Astrocyte (in vitro differentiated cells and primary cell): ENCODE data around the gene FOXL3. TPM values are rescaled to one million over a fixed set of nuclear protein-coding genes. Genes with fewer than 3 reads are reported as not detected.

Experiments
- DNase-seq: peaks from one replicate; pipeline ENCODE4 v3.0.0-alpha.2; 2010; ENCODE audit warnings: low read depth
- FAIRE-seq: peaks from 2 replicates; lab custom pipeline; 2011; peaks lifted over from hg19 to GRCh38; lab: Jason Lieb, UNC
- H2AFZ ChIP-seq: 2 replicates; pipeline ENCODE4 v1.6.0; 2012; ENCODE audit warnings: low read depth, low read length, inconsistent platforms
- H3K27ac ChIP-seq: 2 replicates; pipeline ENCODE4 v1.5.1; 2011; ENCODE audit warnings: low read depth, low read length, inconsistent platforms
- H3K27me3 ChIP-seq: 2 replicates; pipeline ENCODE4 v1.6.0; 2011; ENCODE audit warnings: low read length, inconsistent platforms; ENCODE audit not compliant: insufficient read depth
- H3K36me3 ChIP-seq: 2 replicates; pipeline ENCODE4 v1.5.1; 2011; ENCODE audit warnings: low read length, inconsistent platforms; ENCODE audit not compliant: insufficient read depth
- H3K4me1 ChIP-seq: 2 replicates; pipeline ENCODE4 v1.5.1; 2011; ENCODE audit warnings: low read length, inconsistent platforms; ENCODE audit not compliant: insufficient read depth
- H3K4me2 ChIP-seq: 2 replicates; pipeline ENCODE4 v1.6.0; 2012; ENCODE audit warnings: low read length, inconsistent platforms
- H3K4me3 ChIP-seq: 2 replicates; pipeline ENCODE4 v1.5.1; 2011; ENCODE audit warnings: low read depth, mild to moderate bottlenecking, low read length, inconsistent platforms; ENCODE audit not compliant: insufficient read depth
- H3K79me2 ChIP-seq: 2 replicates; pipeline ENCODE4 v1.6.0; 2012; ENCODE audit warnings: mild to moderate bottlenecking, low read length, inconsistent platforms; ENCODE audit not compliant: insufficient read depth
- H3K9ac ChIP-seq: 2 replicates; pipeline ENCODE4 v1.6.0; 2012; ENCODE audit warnings: mild to moderate bottlenecking, low read length, inconsistent platforms
- H3K9me3 ChIP-seq: 2 replicates; pipeline ENCODE4 v1.5.1; 2012; ENCODE audit warnings: low read depth, mild to moderate bottlenecking, low read length, inconsistent platforms; ENCODE audit not compliant: insufficient read depth
- H4K20me1 ChIP-seq: 2 replicates; pipeline ENCODE4 v1.6.0; 2012; ENCODE audit warnings: low read length, inconsistent platforms; ENCODE audit not compliant: insufficient read depth
- H3K27ac Mint-ChIP-seq: one replicate; pipeline ENCODE4 v1.8.0; 2021; ENCODE audit warnings: mild to moderate bottlenecking, mixed read lengths; ENCODE audit not compliant: unreplicated experiment
- H3K27me3 Mint-ChIP-seq: one replicate; pipeline ENCODE4 v1.8.0; 2021; ENCODE audit warnings: low read depth, mixed read lengths; ENCODE audit not compliant: unreplicated experiment
- H3K36me3 Mint-ChIP-seq: one replicate; pipeline ENCODE4 v1.8.0; 2021; ENCODE audit warnings: low read depth, mixed read lengths; ENCODE audit not compliant: unreplicated experiment
- H3K4me1 Mint-ChIP-seq: one replicate; pipeline ENCODE4 v1.8.0; 2021; ENCODE audit warnings: low read depth, mixed read lengths; ENCODE audit not compliant: unreplicated experiment
- H3K4me3 Mint-ChIP-seq: one replicate; pipeline ENCODE4 v1.8.0; 2021; ENCODE audit warnings: mild to moderate bottlenecking, moderate library complexity, mixed read lengths; ENCODE audit not compliant: unreplicated experiment
- H3K9me3 Mint-ChIP-seq: one replicate; pipeline ENCODE4 v1.8.0; 2021; ENCODE audit warnings: mild to moderate bottlenecking, mixed read lengths; ENCODE audit not compliant: unreplicated experiment
- EZH2 ChIP-seq: IDR thresholded peaks from 2 replicates; pipeline ENCODE4 v1.6.1; 2012; ENCODE audit warnings: mild to moderate bottlenecking, low read length, inconsistent platforms; ENCODE audit not compliant: insufficient read depth
- total RNA-seq: library from RNA; stranded (reverse); gene quantifications from 2 replicates; pipeline ENCODE4 v1.2.1, GENCODE V29; 2021
- TF ChIP-seq, protein P1 (sequence below): IDR thresholded peaks from 2 replicates; pipeline ENCODE4 v1.5.1; 2011; ENCODE audit warnings: low read depth, mild to moderate bottlenecking, inconsistent platforms, low read length, moderate library complexity; ENCODE audit not compliant: insufficient read depth

Gene FOXL3
- total RNA-seq, 1 donor from 2014 or later, result not detected

DNA sequence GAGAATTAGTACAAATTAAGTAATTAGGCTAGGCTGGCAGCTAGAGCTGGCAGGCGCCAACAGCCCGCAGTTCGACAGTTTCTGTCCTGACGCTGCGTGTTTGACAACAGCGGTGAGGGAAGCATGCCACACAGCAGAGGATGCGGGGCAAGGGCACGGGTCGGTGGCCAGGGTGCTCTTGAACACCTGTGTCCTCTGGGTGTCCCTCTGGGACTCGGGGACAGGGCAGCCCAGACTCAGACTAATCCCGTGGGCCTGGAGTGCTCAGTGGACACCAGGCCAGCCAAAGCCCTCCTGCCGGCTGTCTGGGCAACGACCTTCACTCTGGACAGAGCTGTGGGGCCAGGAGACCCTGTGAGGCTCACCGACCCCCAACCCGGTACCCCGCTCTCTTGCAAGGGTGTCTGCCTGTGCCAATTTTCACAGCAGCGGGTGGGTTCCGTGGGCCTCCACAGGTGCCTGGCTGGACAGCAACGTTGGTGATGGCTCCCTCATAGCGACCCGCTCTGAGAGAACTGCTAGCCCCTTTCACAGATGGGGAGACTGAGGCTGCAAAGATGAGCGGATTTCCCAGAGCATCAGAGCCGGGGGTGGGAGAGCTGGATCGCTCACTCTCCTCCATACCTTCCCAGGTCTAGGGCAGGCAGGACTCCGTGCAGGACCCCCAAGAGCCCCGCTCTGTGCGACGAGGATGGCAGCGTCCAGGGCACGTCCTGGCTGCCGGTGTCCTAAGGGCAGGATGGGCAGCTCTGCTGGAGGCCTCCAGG is 48.5 kb downstream of the FOXL3 start:
- H3K4me1 Mint-ChIP-seq, result no peaks in the 10 kb centered on the region
- DNase-seq (no peak), FAIRE-seq (no peak)
- peaks cover 35% of the 10 kb centered on the region for H3K27me3 Mint-ChIP-seq
- Histone ChIP-seq H3K36me3 (no peaks in the 10 kb centered on the region), H3K9ac (no peak overlapping the region), H2AFZ (no peak overlapping the region), H3K4me3 (no peak overlapping the region), H3K4me1 (no peaks in the 10 kb centered on the region), H4K20me1 (no peaks in the 10 kb centered on the region), H3K27me3 (peaks cover 6% of the 10 kb centered on the region), H3K79me2 (no peaks in the 10 kb centered on the region), H3K9me3 (peaks cover 7% of the 10 kb centered on the region), H3K4me2 (no peak overlapping the region), H3K27ac (no peak overlapping the region)
- H3K27ac Mint-ChIP-seq, result no peak overlapping the region
- no peaks in the 10 kb centered on the region for H3K36me3 Mint-ChIP-seq
- H3K4me3 Mint-ChIP-seq, result no peak overlapping the region
- no peaks in the 10 kb centered on the region for H3K9me3 Mint-ChIP-seq
- TF ChIP-seq, protein P1, sequence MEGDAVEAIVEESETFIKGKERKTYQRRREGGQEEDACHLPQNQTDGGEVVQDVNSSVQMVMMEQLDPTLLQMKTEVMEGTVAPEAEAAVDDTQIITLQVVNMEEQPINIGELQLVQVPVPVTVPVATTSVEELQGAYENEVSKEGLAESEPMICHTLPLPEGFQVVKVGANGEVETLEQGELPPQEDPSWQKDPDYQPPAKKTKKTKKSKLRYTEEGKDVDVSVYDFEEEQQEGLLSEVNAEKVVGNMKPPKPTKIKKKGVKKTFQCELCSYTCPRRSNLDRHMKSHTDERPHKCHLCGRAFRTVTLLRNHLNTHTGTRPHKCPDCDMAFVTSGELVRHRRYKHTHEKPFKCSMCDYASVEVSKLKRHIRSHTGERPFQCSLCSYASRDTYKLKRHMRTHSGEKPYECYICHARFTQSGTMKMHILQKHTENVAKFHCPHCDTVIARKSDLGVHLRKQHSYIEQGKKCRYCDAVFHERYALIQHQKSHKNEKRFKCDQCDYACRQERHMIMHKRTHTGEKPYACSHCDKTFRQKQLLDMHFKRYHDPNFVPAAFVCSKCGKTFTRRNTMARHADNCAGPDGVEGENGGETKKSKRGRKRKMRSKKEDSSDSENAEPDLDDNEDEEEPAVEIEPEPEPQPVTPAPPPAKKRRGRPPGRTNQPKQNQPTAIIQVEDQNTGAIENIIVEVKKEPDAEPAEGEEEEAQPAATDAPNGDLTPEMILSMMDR, result no peak
- TF ChIP-seq EZH2, result no peak

DNA sequence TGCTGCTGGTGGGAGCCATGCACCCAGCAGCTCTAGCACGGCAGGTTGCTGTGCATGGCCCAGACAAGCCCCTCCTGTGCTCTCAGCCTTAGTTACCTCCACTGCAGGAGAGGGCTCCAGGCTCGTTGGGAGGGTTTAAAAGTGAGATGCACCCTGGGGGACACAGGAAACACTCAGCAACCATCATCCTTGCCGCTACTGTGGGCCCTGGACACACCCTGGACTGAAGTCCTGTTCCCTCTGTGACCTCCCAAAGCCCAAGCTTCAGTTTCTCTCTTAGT is 49.0 kb downstream of the FOXL3 start:
- TF ChIP-seq, protein P1, result no peak
- TF ChIP-seq EZH2, result no peak
- Histone ChIP-seq H4K20me1 (no peaks in the 10 kb centered on the region), H3K79me2 (no peaks in the 10 kb centered on the region), H3K9me3 (peaks cover 5% of the 10 kb centered on the region), H3K36me3 (no peaks in the 10 kb centered on the region), H3K27ac (no peak overlapping the region), H3K4me1 (no peaks in the 10 kb centered on the region), H3K9ac (no peak overlapping the region), H2AFZ (no peak overlapping the region), H3K4me2 (no peak overlapping the region), H3K27me3 (peaks cover 6% of the 10 kb centered on the region), H3K4me3 (no peak overlapping the region)
- DNase-seq, result no peak
- no peaks in the 10 kb centered on the region for H3K4me1 Mint-ChIP-seq
- no peak overlapping the region for H3K27ac Mint-ChIP-seq
- no peak overlapping the region for H3K4me3 Mint-ChIP-seq
- no peaks in the 10 kb centered on the region for H3K9me3 Mint-ChIP-seq
- no peaks in the 10 kb centered on the region for H3K36me3 Mint-ChIP-seq
- H3K27me3 Mint-ChIP-seq, result peaks cover 35% of the 10 kb centered on the region
- no peak for FAIRE-seq

DNA sequence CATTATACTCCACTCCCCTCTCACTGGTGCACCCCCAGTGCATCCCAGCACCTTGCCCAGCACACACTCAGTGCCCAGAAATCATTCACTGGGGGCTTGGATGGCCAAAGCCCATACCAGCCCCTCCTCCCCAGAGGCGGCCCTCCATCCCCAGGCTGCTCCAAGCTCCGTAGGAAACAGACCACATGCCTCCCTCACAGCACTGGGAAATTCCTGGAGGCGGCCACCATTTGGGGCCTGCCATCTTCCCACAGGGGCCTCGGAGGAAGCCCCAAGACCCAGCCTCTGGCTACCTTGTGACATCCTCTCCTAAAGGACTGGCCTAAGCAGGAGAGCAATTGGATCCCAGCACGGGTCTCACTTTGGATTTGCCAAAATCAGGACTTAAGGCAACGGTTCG is 49.7 kb downstream of the FOXL3 start:
- no peak for DNase-seq
- Histone ChIP-seq H3K27ac (no peak overlapping the region), H3K4me2 (no peak overlapping the region), H3K4me3 (no peak overlapping the region), H3K4me1 (no peaks in the 10 kb centered on the region), H3K9ac (no peak overlapping the region), H4K20me1 (no peaks in the 10 kb centered on the region), H3K27me3 (peaks cover 6% of the 10 kb centered on the region), H3K9me3 (no peaks in the 10 kb centered on the region), H2AFZ (no peak overlapping the region), H3K36me3 (no peaks in the 10 kb centered on the region), H3K79me2 (no peaks in the 10 kb centered on the region)
- no peak for FAIRE-seq
- H3K4me1 Mint-ChIP-seq, result no peaks in the 10 kb centered on the region
- no peak overlapping the region for H3K27ac Mint-ChIP-seq
- no peak overlapping the region for H3K4me3 Mint-ChIP-seq
- TF ChIP-seq, protein P1, result no peak
- TF ChIP-seq EZH2, result no peak
- no peaks in the 10 kb centered on the region for H3K9me3 Mint-ChIP-seq
- peaks cover 37% of the 10 kb centered on the region for H3K27me3 Mint-ChIP-seq
- no peaks in the 10 kb centered on the region for H3K36me3 Mint-ChIP-seq
